Mononuclear cell (primary cell): ENCODE data around the gene NAV1. TPM values are rescaled to one million over a fixed set of nuclear protein-coding genes. Genes with fewer than 3 reads are reported as not detected.

Experiments
- H3K27me3 ChIP-seq: 2 replicates; pipeline ENCODE4 v1.6.0; 2011; ENCODE audit warnings: low read length, control low read depth; ENCODE audit not compliant: insufficient read depth
- H3K4me1 ChIP-seq: 2 replicates; pipeline ENCODE4 v1.5.1; 2011; ENCODE audit warnings: mild to moderate bottlenecking, low read length, control low read depth; ENCODE audit not compliant: insufficient read depth
- H3K4me3 ChIP-seq: 2 replicates; pipeline ENCODE4 v1.5.1; 2011; ENCODE audit warnings: mild to moderate bottlenecking, low read length, moderate library complexity
- H3K9me3 ChIP-seq: 2 replicates; pipeline ENCODE4 v1.5.1; 2011; ENCODE audit warnings: low read depth, mild to moderate bottlenecking, control low read depth, low read length
- total RNA-seq: library from RNA; depleted of rRNA; stranded (reverse); fragments of >200 nt; gene quantifications from one replicate; pipeline ENCODE4 v1.2.3, GENCODE V29; 2012

NAV1 gene
- total RNA-seq, 1 donor: 1.5 TPM

DNA sequence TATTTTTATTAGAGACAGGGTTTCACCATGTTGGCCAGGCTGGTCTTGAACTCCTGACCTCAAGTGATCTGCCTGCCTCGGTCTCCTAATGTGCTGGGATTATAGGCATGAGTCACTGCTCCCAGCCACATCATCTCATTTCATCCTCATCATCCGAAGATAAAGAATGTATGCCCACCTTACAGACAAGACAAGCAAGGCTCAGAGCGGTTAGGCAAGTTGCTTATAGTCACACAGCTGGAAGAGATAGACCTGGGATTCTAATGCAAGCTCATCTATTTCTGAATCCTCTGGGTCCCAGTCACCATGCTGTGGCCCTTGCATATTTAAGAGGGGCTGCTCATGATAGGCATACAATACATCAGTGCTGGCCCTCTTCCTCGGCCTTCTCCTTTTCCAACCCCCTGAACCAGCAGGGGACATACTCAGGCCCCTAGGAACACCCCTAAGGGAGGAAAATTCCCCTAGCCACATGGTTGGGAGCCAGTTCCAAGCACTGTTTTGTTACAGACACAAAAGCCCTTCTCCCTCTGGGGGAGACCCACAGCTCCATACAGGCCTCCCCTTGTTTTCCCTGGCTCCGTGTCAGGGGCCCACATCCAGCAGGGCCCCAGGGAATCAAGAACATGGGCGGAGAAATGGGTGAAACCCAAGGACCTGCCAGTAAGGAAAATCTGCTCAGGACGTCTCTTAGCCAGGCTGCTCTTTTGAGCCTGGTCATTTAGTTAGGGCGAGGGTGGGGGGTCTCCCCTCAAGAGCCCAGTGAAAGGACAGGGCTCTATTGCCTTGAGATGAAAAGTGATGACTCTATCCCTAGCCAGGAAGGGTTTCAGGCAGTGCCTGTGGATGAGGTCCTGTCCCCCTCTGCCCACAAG lies 38.9 kb upstream of the NAV1 start:
- peaks cover 5% of the 10 kb centered on the region for H3K4me1 ChIP-seq
- H3K27me3 ChIP-seq: no peaks in the 10 kb centered on the region
- no peaks in the 10 kb centered on the region for H3K9me3 ChIP-seq
- no peak overlapping the region for H3K4me3 ChIP-seq

DNA sequence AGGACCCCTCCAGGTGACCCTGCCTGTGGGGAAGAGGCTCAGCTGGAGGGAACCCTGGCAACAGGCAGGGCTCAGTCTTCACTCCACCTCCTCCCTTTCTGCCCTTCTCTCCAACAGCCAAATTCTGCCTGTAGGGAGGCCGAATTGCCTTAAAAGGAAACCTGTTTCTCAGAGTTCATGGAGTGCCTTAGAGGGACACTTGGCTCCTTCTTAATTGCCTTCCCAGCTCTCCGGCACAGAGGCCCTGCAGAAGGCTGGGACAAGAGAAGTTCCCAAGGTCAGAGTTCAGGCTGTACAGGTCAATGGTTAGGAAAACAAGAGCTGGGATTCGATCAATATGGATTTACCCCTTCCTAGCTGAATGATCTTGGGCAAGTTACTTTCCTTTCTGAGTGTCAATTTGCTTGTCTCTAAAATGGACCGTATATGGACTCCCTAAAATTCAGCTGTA lies 38.2 kb upstream of the NAV1 start:
- Histone ChIP-seq H3K27me3 (no peaks in the 10 kb centered on the region), H3K9me3 (no peaks in the 10 kb centered on the region), H3K4me3 (no peak overlapping the region), H3K4me1 (peaks cover 12% of the 10 kb centered on the region)

DNA sequence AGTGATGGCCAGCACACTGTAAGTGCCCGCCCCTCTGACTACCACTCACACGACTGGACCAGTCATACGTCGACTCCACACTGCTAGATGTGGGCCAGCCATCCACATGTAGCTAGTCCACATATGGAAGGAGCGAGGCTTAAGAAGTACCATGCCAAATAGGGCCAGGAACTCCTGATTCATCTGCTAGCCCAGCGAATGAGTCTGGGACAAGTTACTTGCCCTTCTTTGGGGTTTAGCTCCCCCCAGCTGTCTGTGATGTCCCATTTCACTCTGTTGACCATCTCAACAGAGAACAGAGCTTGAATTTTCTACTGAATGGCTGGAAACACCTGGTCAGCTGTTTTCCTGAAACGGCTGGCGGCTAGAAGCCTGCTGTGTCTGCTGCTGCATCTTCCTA lies 37.8 kb upstream of the NAV1 start:
- Histone ChIP-seq H3K9me3 (no peaks in the 10 kb centered on the region), H3K4me1 (peaks cover 16% of the 10 kb centered on the region), H3K27me3 (no peaks in the 10 kb centered on the region), H3K4me3 (no peak overlapping the region)

DNA sequence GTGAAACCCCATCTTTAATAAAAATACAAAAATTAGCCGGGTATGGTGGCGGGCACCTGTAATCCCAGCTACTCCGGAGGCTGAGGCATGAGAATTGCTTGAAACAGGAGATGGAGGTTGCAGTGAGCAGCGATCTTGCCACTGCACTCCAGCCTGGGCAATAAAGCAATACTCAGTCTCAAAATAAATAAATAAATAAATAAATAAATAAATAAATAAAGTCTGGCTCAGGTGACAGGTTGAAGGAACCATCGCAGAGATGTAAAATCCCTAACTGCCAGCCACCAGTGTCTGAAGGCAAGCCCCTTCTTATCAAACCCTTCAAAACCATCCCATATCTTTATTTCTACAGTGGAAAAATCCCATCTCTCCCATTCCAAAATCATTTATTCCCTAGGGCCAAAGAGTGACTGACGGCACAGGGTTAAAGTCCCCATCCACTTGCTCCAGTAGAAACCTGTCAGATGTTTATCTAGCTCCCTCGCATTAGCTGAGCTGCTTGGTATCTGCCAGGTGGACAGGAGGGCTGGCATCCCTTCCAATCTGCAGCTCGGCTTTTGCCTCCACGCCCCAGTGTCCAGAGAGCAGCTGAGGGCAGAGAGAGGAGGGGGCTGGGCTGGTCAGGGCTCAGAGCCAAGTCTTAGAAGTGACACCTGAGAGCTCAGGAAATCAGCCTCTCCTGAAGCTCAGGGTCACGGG lies 37.0 kb upstream of the NAV1 start:
- Histone ChIP-seq H3K9me3 (no peaks in the 10 kb centered on the region), H3K27me3 (no peaks in the 10 kb centered on the region), H3K4me1 (peaks cover 23% of the 10 kb centered on the region), H3K4me3 (no peak overlapping the region)

DNA sequence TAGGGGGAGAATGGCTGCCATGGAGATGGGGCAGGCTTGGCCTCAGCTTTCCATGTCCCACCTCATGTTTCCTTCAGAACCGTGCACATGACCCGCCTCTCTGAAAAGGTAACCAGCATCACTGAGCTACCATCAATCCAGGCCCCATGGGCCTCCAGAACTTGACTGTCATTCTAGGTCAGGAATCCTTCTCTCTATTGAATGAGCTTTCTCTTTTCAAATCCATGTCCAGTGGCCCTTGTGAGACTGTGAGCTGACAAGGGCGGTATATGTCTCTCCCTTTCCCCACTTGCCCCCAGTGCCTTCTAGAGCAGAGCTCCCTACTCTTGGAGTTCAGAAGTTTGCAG lies 36.4 kb upstream of the NAV1 start:
- Histone ChIP-seq H3K9me3 (no peaks in the 10 kb centered on the region), H3K4me3 (no peak overlapping the region), H3K4me1 (peaks cover 27% of the 10 kb centered on the region), H3K27me3 (no peaks in the 10 kb centered on the region)

DNA sequence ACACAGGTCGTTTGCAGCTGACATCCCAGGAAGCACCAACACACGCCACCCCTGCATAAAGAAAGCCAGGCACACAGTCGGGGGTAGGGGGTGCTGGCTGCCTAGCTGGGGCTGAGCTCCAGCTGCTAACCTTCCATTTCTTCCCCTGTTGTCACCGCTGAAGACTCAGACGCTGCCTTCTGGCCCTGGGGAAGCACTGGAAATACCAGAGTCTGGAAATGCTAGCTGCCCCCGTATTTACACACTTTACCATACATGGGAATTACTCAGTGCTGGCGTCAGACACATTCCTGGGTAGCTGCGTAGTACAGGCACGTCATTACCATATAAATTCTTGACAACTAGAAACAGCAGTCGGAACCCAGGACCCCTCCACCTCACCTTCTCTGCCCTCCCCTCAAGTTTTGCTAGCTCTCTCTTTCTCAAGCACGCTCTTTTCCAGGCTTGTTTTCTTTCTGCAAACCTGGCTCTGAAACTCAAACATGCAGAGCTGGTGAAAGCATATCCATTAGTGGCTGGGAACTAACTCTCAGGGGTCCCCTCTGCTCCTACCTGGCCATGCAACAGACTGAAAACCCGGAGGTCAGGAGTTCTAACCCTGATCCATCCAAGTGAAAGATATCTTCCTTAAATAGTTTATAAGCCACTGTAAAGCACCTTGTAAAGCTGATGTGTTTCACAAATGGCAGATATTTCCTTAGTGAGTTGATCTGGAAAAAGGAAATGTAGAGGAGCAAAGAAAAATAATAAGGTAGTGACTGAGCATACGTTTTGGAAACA lies 35.3 kb upstream of the NAV1 start:
- H3K4me1 ChIP-seq: peaks cover 33% of the 10 kb centered on the region
- no peaks in the 10 kb centered on the region for H3K9me3 ChIP-seq
- H3K4me3 ChIP-seq: no peak overlapping the region
- no peaks in the 10 kb centered on the region for H3K27me3 ChIP-seq

DNA sequence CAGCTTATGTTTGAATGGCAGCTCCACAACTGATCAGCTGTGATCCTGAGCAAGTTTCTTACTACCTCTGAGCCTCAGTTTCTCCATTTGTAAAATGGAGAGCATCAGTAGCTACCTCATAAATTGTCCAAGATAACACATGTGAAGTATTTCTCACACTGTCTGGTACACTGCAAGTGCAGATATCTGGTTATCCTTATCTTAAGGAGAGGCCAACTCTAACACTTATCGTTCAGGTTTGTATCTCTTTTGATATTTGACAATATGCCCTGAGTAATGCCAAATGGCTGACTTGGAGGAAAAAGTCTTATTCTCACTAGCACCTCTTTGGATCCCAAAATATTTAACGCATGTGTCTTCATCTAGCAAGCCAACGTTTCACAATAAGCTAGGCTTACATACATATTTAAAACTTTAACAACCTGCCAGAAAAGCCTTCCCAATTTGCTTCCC lies 34.7 kb upstream of the NAV1 start:
- peaks cover 33% of the 10 kb centered on the region for H3K4me1 ChIP-seq
- no peaks in the 10 kb centered on the region for H3K9me3 ChIP-seq
- no peak overlapping the region for H3K4me3 ChIP-seq
- no peaks in the 10 kb centered on the region for H3K27me3 ChIP-seq

DNA sequence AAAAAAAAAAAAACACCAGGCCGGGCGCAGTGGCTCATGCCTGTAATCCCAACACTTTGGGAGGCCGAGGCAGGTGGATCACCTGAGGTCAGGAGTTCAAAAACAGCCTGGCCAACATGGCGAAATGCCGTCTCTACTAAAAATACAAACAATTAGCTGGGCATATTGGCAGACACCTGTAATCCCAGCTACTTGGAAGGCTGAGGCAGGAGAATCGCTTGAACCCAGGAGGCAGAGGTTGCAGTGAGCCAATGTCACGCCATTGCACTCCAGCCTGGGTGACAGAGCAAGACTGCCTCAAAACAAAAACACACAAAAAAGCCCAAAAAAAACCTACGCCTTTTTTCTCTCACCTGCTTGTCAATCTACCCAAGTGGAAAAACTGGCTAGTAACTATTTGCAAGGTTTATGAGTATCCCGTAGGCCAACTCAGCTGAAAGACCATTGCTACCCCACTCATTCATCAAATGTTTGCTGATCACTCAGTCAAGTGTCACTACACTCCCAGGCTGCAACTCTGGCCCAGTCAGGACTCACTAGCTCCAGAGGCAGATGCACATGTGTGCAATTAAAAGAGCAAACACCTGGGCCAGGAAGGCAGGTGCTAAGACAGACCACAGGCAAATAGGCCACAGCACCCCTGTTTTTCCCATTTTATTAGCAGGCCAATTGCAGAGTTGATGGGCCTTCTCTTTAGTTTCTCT lies 34.0 kb upstream of the NAV1 start:
- H3K9me3 ChIP-seq: no peaks in the 10 kb centered on the region
- H3K4me3 ChIP-seq: no peak overlapping the region
- H3K4me1 ChIP-seq: peaks cover 38% of the 10 kb centered on the region

DNA sequence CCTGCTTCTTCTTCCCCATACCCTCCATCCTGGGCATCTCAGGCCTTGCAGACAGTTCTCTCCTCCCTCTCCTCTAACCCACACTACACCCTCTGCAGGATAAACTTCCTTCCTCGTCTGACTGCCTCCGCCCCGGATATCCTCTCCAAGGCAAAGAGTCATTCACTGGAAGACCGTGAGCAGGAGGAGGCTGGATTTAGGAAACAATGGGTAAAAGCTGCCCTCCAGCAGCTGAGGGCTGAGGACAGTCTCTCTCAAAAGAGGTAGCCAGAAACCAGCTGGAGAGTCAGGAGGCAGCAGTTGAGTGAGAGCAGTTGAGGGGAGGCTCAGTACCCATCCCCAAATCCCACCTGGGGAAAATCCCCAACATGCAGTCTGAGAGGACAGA lies 33.4 kb upstream of the NAV1 start:
- Histone ChIP-seq H3K4me3 (no peak overlapping the region), H3K9me3 (no peaks in the 10 kb centered on the region), H3K27me3 (no peaks in the 10 kb centered on the region), H3K4me1 (peaks cover 38% of the 10 kb centered on the region)

More for the DNA sequence above, 34.0 kb upstream of the NAV1 start:
- H3K27me3 ChIP-seq: no peaks in the 10 kb centered on the region

DNA sequence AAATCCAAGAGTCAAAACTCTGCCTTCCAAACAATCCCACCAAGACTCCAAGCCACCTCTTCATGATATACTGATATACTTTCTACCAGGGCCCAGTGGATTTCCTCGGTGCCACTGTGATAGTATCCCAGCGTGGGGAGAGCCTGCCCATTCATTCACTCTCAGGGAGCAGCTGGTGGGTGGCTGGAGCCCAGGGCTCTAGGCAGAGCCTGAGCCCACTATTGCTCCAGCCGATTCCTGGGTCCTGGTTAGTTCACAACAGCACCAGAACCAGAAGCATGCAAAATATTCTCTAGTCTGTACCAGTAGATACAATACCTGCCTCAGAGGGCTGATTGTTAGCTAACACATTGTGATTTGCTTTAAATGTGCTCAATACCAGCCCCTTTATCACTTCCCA lies 32.8 kb upstream of the NAV1 start:
- no peaks in the 10 kb centered on the region for H3K9me3 ChIP-seq
- H3K4me1 ChIP-seq: peaks cover 39% of the 10 kb centered on the region
- H3K27me3 ChIP-seq: no peaks in the 10 kb centered on the region
- peak overlapping the region; percentile 73 for H3K4me3 ChIP-seq

DNA sequence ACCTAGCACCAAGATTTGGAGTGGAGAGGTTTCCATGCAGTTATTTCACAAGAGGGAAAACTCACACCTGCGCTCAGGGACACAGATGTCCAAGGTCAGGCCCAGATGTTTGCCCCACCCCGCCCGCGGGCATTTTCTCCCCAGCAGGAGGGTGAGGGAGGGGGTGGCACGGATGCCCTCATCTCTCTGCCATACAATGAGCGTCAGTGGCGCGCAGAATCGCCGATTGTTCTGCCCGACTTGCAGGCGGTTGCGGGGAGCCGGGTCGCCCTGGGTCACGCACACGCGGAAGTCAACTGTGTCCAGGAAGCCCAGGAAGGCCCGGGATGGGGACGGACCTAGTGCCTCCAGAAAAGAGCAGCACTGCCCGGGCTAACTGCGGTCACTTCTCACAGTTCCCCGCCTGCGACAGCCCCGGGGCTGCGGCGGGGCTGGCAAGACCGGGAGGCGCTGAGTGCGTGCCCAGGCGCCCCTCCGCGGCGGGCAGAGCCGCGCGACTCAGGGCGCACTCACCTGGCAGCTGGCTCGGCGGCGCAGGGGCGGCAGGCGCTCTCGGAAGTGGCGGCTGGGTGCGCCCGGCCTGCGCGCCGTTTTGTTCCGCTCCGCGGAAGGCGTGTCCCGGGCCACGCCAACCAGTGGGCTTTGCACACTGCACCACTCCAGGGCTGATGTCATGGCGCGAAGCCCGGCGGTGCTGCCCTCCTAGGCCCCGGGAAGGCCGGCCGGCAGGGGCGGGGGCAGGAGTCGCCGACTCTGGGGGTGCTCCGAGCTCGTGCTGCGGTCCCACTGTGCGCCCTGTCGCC lies 32.2 kb upstream of the NAV1 start, which contains the start of gene CSRP1:
Gene CSRP1 (minus strand): TSS at position 567 of the 803 bp plus-strand sequence. CDS start 10,820 bp downstream, outside the sequence.
- H3K27me3 ChIP-seq: no peaks in the 10 kb centered on the region
- no peaks in the 10 kb centered on the region for H3K9me3 ChIP-seq
- peaks cover 45% of the 10 kb centered on the region for H3K4me1 ChIP-seq
- H3K4me3 ChIP-seq: peak within 1 kb of the TSS; percentile 73

DNA sequence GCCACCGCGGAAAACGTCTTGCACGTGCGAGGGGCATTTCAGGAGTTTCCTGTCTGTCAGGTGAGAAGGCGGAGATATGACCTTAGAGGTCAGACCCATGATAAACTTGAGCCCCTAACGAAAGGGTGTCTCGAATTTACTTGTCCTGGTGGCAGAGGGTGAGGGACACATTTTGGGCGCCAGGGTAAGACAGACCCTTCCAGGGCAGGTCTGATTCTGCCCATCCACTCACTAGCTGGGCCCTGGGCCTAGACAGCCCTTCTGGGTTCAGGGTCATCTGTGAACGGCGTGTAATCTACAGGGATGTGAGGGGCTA lies 31.6 kb upstream of the NAV1 start:
- Histone ChIP-seq H3K9me3 (no peaks in the 10 kb centered on the region), H3K4me3 (peak overlapping the region; percentile 73), H3K27me3 (no peaks in the 10 kb centered on the region), H3K4me1 (peaks cover 51% of the 10 kb centered on the region)

DNA sequence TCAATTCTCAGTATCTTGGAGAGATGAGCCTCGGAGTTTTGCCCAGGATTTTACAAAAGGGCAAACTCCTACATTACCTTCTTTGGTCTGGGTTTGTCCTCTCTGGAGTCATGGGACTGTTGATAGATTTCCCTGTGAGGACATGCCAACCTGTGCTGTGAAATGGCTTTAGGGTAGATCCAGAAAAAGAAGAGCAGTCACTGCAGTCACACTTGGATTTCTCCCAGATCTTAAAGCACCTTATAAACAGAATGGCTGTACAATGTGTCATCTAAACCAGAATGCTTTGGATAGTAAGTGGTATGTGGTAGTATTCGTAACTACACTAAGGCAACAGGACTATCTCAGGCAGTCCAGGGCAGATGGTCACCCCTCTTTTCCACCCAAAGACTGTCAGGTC lies 30.1 kb upstream of the NAV1 start:
- Histone ChIP-seq H3K27me3 (no peaks in the 10 kb centered on the region), H3K4me3 (no peak overlapping the region), H3K9me3 (no peaks in the 10 kb centered on the region), H3K4me1 (peaks cover 57% of the 10 kb centered on the region)
